ENCODE measurements around the gene SPTSSA. TPM values are rescaled to one million over a fixed set of nuclear protein-coding genes. Genes with fewer than 3 reads are reported as not detected.

SPTSSA gene
- total and polyA plus RNA-seq, 10 of the 15 experiments (the other 5 are each of a cell fraction or from before 2014, with no cell fraction given), result 9.3 to 37.7 (median 21.0) TPM

GRCh38 chr14:34383839-34384238, 78.2 kb downstream of the SPTSSA start:
- FAIRE-seq (no peak), DNase-seq (ENCODE audit: low read depth, low spot score) (no peak), ATAC-seq (no peak)
- in situ Hi-C loops (cut with MboI), result no loop called here
- no peaks in the 10 kb centered on the region for H3K9me3 ChIP-seq (replicated peaks; ENCODE audit: control insufficient read depth, insufficient read depth, low read length)
- H3K79me2 ChIP-seq (ENCODE audit: control insufficient read depth, insufficient read depth, low read length), result no peaks in the 10 kb centered on the region
- intact Hi-C loops (cut with micrococcal nuclease; ENCODE audit: unreplicated experiment), result no loop called here
- ChIA-PET CTCF (interaction anchor here (0.6 to 1.3 kb wide), 2 partner anchors 61 to 529 kb away, joined by 3 read pairs; no protein-coding TSS in a partner anchor), POLR2A (no interaction called here), SMC1A (ENCODE audit: uncharacterized antibody, unreplicated experiment) (no interaction called here), RAD21 (ENCODE audit: unreplicated experiment) (no interaction called here)
- no peak overlapping the region for H3K9ac ChIP-seq (ENCODE audit: control insufficient read depth, insufficient read depth, low read length)
- H3K4me2 ChIP-seq (ENCODE audit: control insufficient read depth, insufficient read depth), result no peak overlapping the region
- H3K36me3 ChIP-seq (ENCODE audit: control insufficient read depth in 2 of 2, insufficient read depth in 2 of 2, low read length in 1 of 2), result no peaks in the 10 kb centered on the region
- H3K27ac ChIP-seq (ENCODE audit: control insufficient read depth, insufficient read depth), result no peak overlapping the region
- BruUV-seq (replicated peaks), result no TSS peak
- no peaks in the 10 kb centered on the region for H3K4me1 ChIP-seq (ENCODE audit: control insufficient read depth, insufficient read depth, low read length)
- H3K4me3 ChIP-seq, result no peak overlapping the region
- 0% methylated on average over 2 of the region's 2 CpGs for WGBS (ENCODE audit: insufficient coverage, insufficient replicate concordance, low lambda C conversion rate, missing lambda C conversion rate)
- H3K27me3 ChIP-seq (replicated peaks in 1 of 2; ENCODE audit: control insufficient read depth in 2 of 2, insufficient read depth in 2 of 2, low read length in 1 of 2), result no peaks in the 10 kb centered on the region
- H4K20me1 ChIP-seq (ENCODE audit: control insufficient read depth, insufficient read depth), result no peaks in the 10 kb centered on the region
- no peak overlapping the region for H2AFZ ChIP-seq (ENCODE audit: control insufficient read depth, low read depth, low read length)
- no peak for TF ChIP-seq ZZZ3 (IDR thresholded peaks at IDR 0.05; ENCODE audit: control insufficient read depth, insufficient read length, low read depth)
- TF ChIP-seq CTCF (IDR thresholded peaks at IDR 0.05 in 2 of 3, conservative IDR thresholded peaks at IDR 0.05 in 1 of 3; ENCODE audit: control insufficient read depth in 2 of 3, extremely low read depth in 1 of 3, insufficient read depth in 1 of 3, low read depth in 3 of 3, low read length in 3 of 3), result no peak
- no peak for TF ChIP-seq ZNF592 (IDR thresholded peaks at IDR 0.05)
- no peak for TF ChIP-seq CUX1 (IDR thresholded peaks at IDR 0.05; ENCODE audit: insufficient replicate concordance, low read depth, low read length)
- no peak for TF ChIP-seq PAX5 (IDR thresholded peaks at IDR 0.05; ENCODE audit: borderline replicate concordance, low read depth, low read length)
- TF ChIP-seq RELB (IDR thresholded peaks at IDR 0.05; ENCODE audit: low read depth), result no peak
